Neuron (in vitro differentiated cells): ENCODE measurements around the gene RHOBTB3.
"Not testable (repeated sequence)": the region's sequence is repeated elsewhere in the genome, so short reads cannot be mapped to it uniquely, and the experiment has no call there.

ENCODE experiments used
- H2AFZ ChIP-seq: one replicate; pipeline ENCODE4 v1.6.1; 2013; ENCODE audit warnings: low read depth, mild to moderate bottlenecking, inconsistent platforms, low read length, moderate library complexity
- H3K27me3 ChIP-seq: one replicate; pipeline ENCODE4 v1.6.1; 2013; ENCODE audit warnings: low read length; ENCODE audit not compliant: insufficient read depth
- H3K36me3 ChIP-seq: one replicate; pipeline ENCODE4 v1.6.1; 2013; ENCODE audit warnings: low read length; ENCODE audit not compliant: insufficient read depth
- H3K4me1 ChIP-seq: one replicate; pipeline ENCODE4 v1.6.1; 2013; ENCODE audit warnings: low read length; ENCODE audit not compliant: insufficient read depth
- H3K4me3 ChIP-seq: 2 replicates; pipeline ENCODE4 v1.5.1; 2013; ENCODE audit warnings: mild to moderate bottlenecking, low read length, moderate library complexity
- H3K9me3 ChIP-seq: one replicate; pipeline ENCODE4 v1.6.1; 2013; ENCODE audit warnings: low read length

Gene RHOBTB3

DNA sequence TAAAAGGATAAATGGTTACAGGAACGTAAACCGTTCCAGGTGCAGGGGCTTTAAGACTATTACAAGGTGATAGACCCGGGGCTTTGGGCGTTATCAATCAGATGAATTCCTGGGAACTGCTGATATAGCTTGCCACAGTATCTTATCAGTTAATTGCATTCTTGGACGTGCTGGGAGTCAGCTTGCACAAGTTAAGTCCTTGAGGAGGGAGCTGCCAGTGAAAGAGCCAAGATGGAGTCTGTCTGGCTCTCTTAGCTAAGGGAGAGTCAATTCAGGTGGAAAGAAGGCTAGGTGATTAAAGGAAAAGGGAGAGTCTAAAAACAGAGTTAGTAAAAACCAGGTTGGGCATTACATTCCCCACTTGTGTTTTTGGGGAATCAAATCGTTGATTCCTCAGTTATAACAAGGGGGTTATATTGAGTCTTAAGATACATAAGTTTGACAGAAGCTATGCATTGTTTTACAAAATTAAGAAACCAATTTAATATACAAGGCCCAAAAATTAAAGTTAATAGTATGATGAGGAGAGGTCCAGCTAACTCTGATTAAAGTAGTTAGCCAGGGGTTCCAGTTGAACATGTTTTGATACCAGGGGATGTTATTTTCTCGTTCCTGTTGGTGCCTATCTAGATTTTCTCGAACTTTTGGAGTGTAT is 23.5 kb upstream of the RHOBTB3 start:
- not testable (repeated sequence) for H3K36me3 ChIP-seq, H3K9me3 ChIP-seq, H3K4me1 ChIP-seq, H3K4me3 ChIP-seq, H3K27me3 ChIP-seq, H2AFZ ChIP-seq

GRCh38 chr5:95708876-95709275 is 22.3 kb upstream of the RHOBTB3 start:
- peaks cover 1% of the 10 kb centered on the region for H3K9me3 ChIP-seq
- no peak overlapping the region for H2AFZ ChIP-seq
- no peaks in the 10 kb centered on the region for H3K27me3 ChIP-seq
- H3K4me3 ChIP-seq: no peak overlapping the region
- no peaks in the 10 kb centered on the region for H3K36me3 ChIP-seq
- H3K4me1 ChIP-seq: peaks cover 8% of the 10 kb centered on the region

- Histone ChIP-seq H3K4me1 (peaks cover 6% of the 10 kb centered on the region), H3K4me3 (no peak overlapping the region), H3K27me3 (no peaks in the 10 kb centered on the region), H2AFZ (no peak overlapping the region), H3K9me3 (peaks cover under 1% of the 10 kb centered on the region), H3K36me3 (no peaks in the 10 kb centered on the region)
These were observed 21.0 kb upstream of the RHOBTB3 start for GRCh38 chr5:95709967-95710650.

GRCh38 chr5:95710651-95711500 is 20.3 kb upstream of the RHOBTB3 start:
- H3K27me3 ChIP-seq, H3K4me3 ChIP-seq, H3K36me3 ChIP-seq, H3K9me3 ChIP-seq, H3K4me1 ChIP-seq, H2AFZ ChIP-seq: not testable (repeated sequence)

GRCh38 chr5:95711501-95712346 is 19.4 kb upstream of the RHOBTB3 start:
- H3K27me3 ChIP-seq: no peaks in the 10 kb centered on the region
- H3K4me1 ChIP-seq: peaks cover 6% of the 10 kb centered on the region
- no peak overlapping the region for H3K4me3 ChIP-seq

DNA sequence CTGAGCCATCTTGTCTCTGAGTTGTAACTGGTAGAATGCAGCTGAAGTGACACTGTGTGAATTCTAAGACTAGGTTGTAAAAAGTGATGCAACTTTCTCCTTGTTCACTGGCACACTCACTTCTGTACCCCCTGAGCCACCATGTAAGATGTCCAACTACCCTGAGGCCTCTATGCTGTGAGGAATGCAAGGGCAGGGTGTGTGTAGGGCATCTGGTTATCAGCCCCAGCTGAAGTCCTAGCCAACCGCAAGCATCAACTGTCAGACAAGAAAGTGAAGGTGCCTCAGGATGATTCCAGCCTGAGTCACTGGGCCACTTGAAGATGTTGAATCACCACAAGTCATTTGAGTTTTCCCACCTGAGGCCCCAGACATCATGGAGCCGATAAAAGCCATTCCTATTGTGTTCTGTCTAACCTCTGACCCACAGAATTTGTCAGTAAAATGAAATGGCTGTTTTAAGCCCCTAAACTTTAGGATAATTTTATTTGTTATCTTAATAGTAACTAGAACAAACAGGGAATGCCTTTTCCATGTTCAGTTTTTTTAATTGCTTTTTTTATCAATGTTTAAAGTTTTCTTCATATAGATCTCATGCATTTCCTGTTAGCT is 18.7 kb upstream of the RHOBTB3 start:
- Histone ChIP-seq H3K36me3 (no peaks in the 10 kb centered on the region), H3K4me3 (no peak overlapping the region), H3K4me1 (peaks cover 6% of the 10 kb centered on the region), H3K9me3 (no peaks in the 10 kb centered on the region), H3K27me3 (no peaks in the 10 kb centered on the region), H2AFZ (no peak overlapping the region)

More at GRCh38 chr5:95711501-95712346, 19.4 kb upstream of the RHOBTB3 start:
- Histone ChIP-seq H3K36me3 (no peaks in the 10 kb centered on the region), H2AFZ (no peak overlapping the region), H3K9me3 (no peaks in the 10 kb centered on the region)

DNA sequence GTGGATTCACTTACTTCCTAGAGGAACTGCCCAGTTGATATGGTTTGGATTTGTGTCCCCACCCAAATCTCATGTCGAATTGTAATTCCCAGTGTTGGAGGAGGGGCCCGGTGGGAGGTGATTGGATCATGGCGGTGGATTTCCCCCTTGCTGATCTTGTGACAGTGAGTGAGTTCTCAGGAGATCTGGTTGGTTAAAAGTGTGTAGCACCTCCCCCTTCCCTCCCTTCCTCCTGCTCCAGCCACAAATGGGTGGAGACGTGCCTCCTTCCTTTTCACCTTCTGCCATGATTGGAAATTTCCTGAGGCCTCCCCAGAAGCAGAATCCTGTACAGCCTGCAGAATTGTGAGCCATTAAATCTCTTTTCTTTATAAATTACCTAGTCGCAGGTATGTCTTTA is 17.9 kb upstream of the RHOBTB3 start:
- H3K36me3 ChIP-seq, H3K4me3 ChIP-seq: not testable (repeated sequence)

DNA sequence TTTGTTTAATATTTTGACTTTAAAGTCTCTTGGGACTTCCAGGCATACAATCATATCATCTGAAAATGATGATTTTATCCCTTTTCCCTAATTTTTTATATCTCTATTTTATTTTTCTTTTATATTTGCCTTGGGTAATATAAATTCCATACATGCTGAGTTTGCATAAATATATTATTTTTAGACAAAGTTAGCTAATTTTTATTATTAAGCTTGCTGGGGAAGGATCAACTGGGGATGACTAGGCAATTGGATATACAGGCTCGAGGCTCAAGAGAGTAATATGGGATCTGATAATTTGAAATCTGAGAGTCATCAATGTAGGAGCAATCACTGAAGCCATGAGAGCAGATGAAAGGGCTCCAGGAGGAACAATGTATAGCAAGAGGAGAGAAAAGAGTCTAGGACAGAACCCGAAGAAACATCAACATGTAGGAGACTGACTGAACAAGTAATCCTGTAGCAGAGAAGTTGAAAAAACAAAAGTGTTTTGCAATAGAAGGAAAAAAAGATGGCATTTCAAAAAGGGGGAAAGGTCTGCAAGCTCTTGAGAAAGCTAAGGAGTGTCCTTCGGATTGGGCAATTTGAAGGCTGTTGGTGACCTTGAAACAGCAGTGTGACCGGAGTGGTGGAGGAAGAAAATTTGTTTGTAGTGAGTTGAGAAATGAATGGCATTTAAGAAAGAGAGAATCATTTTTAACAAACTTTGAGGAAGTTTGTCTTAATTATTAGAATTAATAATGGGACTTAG is 17.0 kb upstream of the RHOBTB3 start:
- Histone ChIP-seq H3K36me3 (no peaks in the 10 kb centered on the region), H3K4me1 (peaks cover 6% of the 10 kb centered on the region), H3K27me3 (no peaks in the 10 kb centered on the region), H2AFZ (no peak overlapping the region), H3K4me3 (no peak overlapping the region), H3K9me3 (no peaks in the 10 kb centered on the region)

More for the DNA sequence above, 17.9 kb upstream of the RHOBTB3 start:
- H3K27me3 ChIP-seq, H3K9me3 ChIP-seq, H3K4me1 ChIP-seq, H2AFZ ChIP-seq: not testable (repeated sequence)

DNA sequence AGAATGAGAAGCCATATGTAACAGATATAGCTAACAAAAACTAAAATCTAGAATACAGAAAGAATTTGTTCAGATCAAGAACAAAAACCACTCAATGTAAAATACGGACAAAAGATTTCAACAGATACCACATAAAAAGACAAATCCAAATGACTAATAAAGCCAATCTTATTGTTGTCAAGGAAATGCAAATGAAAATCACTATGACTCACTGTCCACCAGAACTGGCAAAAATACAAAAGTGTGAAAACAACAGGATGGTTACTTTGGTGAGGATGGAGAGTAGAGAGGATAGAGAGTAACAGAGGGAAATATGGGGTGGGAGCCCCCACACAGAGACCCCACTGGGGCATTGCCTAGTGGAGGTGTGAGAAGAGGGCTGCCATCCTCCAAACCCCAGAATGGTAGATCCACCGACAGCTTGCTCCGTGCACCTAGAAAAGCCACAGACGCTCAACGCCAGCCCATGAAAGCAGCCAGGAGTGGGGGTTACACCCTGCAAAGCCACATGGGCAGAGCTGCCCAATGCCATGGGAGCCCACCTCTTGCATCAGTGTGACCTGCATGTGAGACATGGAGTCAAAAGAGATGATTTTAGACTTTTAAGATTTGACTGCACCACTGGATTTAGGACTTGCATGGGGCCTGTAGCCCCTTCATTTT is 15.2 kb upstream of the RHOBTB3 start:
- H3K27me3 ChIP-seq: no peaks in the 10 kb centered on the region
- no peaks in the 10 kb centered on the region for H3K9me3 ChIP-seq
- no peak overlapping the region for H2AFZ ChIP-seq
- no peaks in the 10 kb centered on the region for H3K36me3 ChIP-seq
- H3K4me1 ChIP-seq: peaks cover 9% of the 10 kb centered on the region
- no peak overlapping the region for H3K4me3 ChIP-seq

- no peaks in the 10 kb centered on the region for H3K36me3 ChIP-seq
- peaks cover 7% of the 10 kb centered on the region for H3K4me1 ChIP-seq
- H3K9me3 ChIP-seq: no peaks in the 10 kb centered on the region
- no peaks in the 10 kb centered on the region for H3K27me3 ChIP-seq
- H3K4me3 ChIP-seq: no peak overlapping the region
- no peak overlapping the region for H2AFZ ChIP-seq
These were observed 13.7 kb upstream of the RHOBTB3 start for GRCh38 chr5:95717439-95717838.

GRCh38 chr5:95718203-95718602 is 12.9 kb upstream of the RHOBTB3 start:
- peaks cover 6% of the 10 kb centered on the region for H3K4me1 ChIP-seq
- H2AFZ ChIP-seq: no peak overlapping the region
- no peaks in the 10 kb centered on the region for H3K27me3 ChIP-seq
- no peak overlapping the region for H3K4me3 ChIP-seq
- no peaks in the 10 kb centered on the region for H3K9me3 ChIP-seq
- H3K36me3 ChIP-seq: no peaks in the 10 kb centered on the region
